SW 1271 (cell line): ENCODE results near the gene ZNF883.
"Not testable (repeated sequence)": the region's sequence is repeated elsewhere in the genome, so short reads cannot be mapped to it uniquely, and the experiment has no call there.

Experiments
- DNase-seq, 2 experiments: peaks; one replicate each; lab custom pipeline; 2025; lab: John Stamatoyannopoulos, UW

ZNF883 gene

DNA sequence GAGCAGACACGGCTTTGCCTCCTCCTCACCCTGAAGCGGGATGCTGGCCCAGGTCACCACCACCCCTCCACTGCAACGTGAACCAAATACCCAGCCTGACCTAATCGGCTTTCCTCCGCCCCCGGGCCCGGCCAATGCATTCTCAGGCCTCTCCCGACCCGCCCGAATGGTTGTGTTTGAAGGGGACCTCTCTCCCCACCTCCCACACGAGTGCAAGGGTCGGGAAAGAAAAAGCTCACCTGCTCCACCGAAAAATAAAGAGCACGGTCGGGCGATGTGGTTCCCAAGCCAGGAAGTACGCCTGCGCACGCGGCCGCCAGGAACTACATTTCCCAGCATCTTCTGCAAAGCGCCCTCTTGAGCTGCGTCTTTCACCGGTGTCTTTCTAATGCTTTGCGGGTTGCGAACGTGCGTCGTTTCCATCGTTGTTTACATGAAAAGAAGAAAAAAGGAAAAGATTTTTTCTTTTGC lies at the start of gene ZNF883:
Gene ZNF883 (minus strand): TSS at position 282 of the 471 bp plus-strand sequence.
- no peak for DNase-seq

GRCh38 chr9:113061072-113061850 lies 49.3 kb upstream of the ZNF883 start:
- DNase-seq: not testable (repeated sequence)

- DNase-seq: not testable (repeated sequence)
Observed at GRCh38 chr9:113059581-113060284, 47.7 kb upstream of the ZNF883 start.

DNA sequence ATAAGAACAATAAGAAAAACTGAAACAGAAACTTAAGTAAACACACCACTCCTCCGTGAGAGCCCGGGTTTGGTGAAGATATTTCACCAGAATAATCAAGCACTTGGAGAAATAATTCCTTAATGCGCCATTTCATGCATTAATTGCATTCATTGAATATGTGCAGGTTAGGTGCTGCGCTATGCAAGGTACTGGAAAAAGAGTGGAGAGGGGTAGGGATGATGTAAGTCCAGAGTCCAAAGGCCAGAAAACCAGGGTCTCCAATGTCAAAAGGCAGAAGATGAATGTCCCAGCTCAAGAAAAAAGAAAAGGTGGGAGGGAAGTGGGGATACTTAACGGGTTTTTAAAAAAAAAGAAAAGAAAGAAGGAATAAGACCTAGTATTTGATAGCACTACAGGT lies 45.2 kb upstream of the ZNF883 start:
- DNase-seq: no peak

DNA sequence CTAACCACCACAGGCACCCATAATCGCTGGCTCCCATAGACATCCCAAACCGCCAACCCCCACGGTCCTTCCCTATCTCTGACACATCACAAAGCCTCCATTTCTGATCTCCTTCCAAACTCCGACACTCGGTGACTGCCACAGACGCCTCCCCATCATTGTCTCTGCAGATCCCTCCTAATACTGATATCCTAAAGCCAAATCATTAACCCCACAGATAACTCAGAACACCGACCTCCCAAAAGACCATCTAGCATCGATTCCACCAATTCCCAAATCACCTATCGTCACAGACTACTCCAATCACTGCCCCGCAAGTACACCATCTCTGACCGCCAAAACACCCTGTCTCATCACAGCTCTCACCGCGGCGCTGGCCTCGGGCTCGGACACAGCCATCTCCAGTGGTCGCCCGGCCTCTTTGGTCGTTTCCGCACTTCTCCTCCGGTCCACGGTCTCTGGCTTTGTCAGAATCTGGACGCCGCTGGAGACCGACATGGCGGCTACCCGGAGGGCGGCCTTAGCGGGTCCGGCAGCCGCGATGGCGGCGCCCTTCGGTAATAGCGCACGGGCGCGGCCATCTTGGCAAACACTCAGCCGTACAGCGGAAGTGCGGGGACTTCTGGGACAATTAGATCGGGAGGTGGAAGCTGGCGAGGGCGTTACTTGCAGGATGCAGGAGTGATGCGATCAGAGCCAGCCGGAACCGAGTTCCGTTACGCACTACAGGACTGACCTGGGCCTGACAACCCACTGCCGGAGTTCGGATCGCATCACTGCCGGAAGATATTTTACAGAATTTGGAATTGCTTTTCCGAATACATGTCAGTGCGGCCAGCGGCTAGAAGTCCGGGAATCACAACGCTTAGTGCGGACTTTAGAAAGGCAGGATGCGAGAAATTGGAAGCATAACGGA lies 44.5 kb upstream of the ZNF883 start, which contains the start of gene ZFP37:
Gene ZFP37 (minus strand): TSS at position 534 of the 916 bp plus-strand sequence. CDS start 36 bp downstream, at position 498.
- no peak for DNase-seq

DNA sequence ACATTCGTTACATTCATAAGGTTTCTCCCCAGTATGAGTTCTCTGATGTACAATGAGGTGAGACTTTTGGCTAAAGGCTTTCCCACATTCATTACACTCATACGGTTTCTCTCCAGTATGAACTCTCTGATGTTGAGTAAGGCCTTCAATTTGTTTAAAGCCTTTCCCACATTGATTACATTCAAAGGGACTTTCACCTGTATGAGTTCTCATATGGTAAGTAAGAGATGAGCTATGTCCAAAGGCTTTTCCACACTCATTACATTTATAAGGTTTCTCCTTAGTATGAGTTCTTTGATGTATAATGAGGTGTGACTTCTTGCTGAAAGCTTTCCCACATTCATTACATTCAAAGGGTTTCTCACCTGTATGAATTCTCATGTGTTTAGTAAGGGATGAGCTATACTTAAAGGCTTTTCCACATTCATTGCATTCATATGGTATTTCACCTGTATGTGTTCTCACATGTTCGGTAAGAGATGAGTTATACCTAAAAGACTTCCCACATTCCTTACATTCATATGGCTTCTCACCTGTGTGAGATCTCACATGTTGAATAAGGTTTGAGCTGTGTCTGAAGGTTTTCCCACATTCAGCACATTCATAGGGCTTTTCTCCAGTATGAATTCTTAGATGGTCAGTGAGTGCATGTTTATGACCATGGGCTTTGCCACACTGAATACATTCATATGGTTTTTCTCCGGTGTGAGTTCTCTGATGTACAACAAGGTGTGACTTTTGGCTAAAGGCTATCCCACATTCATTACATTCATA lies 31.1 kb upstream of the ZNF883 start:
- DNase-seq: no peak

DNA sequence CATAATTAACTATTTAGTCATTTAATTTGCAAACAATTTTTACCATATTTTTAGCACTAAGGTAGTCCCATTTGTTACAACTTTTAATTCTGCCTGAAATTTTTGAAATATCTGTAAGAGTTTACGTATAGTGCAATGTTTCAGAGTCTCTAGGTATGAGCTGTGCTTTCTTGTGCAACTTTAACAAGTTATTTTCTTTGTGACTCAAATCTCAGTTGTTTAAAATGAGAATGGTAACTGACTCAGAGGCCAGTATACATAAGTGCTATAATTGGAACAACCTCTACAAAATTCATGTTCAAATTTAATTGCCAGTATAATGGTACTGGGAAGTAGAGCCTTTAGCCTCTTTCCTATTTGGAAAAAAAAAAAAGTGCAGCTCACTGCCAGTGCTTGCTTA lies 14.2 kb upstream of the ZNF883 start:
- no peak for DNase-seq

DNA sequence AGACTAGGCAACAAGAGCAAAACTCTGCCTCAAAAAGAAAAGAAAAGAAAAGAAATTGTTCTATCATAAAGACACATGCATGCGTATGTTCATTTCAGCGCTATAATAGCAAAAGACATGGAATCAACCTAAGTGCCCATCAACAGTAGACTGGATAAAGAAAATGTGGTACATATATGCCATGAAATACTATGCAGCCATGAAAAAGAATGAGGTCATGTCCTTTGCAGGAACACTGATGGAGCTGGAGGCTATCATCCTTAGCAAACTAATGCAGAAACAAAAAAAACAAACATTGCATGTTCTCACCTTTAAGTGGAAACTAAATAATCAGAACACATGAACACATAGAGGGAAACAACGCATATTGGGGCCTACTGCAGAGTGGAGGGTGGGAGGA lies 6.3 kb upstream of the ZNF883 start:
- no peak for DNase-seq

DNA sequence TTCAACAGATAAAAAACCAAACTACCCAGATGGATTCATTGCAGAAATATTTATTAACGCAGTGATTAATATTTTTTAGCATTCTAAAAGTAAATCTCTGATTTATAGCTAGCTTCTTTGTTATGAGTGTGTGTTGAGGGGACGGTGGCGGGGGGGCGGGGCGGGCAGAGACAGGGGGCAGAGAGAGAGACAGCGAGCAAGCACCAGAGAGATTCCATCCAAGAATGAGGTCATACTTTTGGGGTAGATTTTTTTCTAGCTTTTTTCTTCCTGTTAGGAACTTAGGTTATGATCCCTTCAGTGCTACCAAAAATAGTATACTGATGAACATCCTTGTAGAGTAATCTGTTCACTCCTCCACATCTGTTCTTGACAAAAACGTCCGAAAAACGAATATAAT lies 500 bp upstream of the ZNF883 start:
- no peak for DNase-seq

DNA sequence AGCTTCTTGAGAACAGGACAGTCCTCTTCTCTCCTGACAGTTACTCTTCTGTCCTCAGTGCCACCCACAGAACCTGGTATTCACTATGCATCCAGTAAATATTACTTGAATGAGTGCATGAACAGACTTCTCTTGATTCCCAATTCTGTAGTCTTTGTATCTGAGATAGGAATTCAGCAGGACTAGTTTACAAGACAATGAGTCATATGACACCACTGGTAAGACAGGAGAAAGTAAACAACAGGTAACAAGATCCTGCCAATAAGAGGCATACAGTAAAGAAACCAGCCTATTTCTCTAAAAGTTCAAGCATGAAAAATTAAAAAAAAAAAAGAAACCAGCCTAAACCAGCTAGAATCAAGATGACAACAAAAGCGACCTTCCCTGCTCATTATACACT lies 6.2 kb downstream of the ZNF883 start:
- no peak for DNase-seq

- DNase-seq: no peak
Observed at GRCh38 chr9:112997236-112997941, 14.6 kb downstream of the ZNF883 start.

- peak in 1 of 2 experiments; percentile 27 for DNase-seq
Observed at GRCh38 chr9:112971415-112971814, 40.6 kb downstream of the ZNF883 start.

DNA sequence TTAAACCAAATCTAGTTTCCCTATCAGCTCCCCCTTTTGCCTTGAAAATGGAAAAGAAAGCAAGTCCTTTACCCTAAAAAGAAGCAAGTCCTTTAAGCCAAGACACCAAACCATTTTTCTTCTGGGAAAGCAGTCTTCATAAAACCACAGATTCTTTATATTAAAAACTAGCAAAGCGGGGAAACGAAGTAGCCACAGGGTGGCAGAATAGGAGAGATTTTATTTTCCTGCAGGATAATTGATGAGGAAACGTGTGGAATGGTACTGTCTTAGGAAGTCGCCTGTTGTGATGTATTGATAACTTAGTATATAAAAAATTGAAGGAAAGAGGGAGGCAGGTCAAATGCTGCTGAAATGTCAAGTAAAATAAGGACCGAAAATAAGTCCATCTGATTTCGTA lies 41.1 kb downstream of the ZNF883 start:
- DNase-seq: peak in 1 of 2 experiments; percentile 21

DNA sequence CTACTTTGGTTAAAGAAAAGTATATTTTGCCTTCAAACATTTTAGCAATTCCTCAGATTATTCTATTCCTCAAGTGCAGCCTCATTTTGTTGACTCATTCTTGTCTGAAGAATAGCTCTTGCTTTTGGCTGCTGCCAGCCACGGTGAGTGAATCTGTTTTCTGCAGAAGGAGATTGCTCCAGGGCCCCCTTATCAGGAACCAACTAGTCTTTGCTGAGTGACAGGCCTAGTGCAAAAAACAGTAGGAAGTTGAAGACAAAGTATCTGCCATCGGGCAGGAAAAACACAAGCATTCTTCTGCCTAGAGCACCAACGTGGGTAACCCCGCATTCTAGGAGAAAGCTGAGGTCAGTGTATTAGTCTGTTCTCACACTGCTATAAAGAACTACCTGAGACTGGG lies 42.3 kb downstream of the ZNF883 start:
- no peak for DNase-seq

GRCh38 chr9:112955550-112955949 lies 56.4 kb downstream of the ZNF883 start:
- no peak for DNase-seq

DNA sequence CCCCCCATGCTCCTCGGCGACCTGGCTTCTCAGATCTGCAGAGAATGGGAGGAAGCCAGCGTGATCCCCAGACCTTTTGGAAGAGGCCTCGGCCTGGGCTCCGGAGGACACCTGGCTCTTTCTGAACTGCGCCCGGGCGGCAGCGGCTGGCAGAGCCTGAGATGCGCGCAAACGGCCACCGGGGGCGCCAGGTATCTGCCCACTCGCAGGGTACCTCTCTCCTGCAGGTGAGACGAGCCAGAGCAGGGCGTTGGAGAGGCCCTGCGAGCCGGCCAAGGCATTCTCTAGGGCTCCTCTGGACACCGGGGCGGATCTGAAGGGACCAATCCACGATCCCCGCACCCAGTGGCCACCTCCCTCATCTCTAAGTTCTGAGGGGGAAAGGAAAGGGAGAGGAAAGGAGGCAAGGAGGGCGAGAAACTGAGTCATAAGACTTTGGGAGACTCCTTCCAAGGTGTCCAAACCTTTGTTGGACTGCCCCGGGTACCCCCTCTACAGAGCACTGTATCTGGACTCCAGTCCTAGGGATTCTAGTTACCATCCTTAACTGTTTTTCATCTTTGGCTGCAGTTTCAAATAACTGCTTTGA lies 66.3 kb downstream of the ZNF883 start:
- no peak for DNase-seq

DNA sequence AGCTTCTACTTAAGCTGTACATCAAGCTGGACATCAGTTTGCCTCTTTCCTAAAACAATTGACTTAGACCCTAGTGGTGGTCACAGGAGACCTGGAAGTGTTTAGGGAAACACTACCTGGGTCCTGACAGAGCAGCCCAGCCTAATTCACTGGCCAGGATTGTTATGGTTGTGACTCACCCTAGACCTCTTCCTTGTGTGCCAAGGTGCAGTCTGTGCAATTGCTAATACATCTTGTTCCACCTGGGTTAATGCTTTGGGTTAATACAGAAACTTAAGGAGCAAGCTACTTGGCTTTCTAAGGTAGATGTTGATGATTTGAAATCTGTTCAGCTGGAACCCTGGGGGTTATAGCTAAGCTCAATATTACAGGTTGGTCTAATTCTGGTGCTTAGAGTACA lies 72.6 kb downstream of the ZNF883 start:
- no peak for DNase-seq

DNA sequence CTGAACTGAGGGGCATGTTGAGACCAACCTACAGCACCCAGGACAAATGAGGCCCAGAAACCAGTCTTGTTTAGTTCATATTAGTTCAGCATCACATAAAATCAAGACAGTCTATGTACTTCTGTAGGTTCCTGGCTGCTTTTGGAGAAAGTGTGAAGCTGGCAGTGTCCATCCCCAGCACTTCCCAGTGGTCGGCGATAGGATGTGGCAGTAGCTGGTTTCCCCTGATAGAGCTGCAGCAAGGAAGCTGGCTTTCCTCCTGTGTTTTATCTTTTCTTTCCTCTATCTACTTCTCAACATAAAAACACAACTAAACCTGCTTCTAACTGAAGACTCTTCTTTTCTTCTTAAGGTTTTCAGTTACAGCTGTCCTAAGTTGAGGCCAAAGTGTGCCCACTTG lies 78.3 kb downstream of the ZNF883 start:
- DNase-seq: no peak

DNA sequence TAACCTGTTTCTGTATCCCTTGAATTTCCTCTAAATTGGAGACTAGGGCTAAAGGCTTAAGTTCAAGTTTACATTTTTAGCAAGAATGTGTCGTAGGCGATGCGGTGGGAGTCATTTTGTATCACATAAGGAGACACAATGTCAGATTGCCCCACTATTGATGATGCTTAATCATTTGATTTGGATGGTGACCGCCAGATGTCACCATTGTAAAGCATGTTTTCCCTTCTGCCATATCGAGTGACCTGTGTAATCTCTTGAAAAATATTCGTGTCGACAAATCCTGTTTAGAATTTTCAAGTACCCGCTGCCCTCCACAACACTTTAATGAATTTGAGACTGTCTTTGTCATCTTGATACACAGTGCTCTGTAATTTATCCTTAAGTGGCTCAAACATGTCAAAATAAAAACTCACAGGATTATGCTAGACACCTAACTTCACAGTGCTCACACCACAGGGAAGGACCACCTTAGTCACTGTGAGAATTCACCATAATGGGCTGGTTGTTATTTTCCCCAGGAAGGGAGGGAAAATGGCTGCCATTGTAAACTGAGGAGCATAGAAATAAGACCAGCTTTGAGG lies 86.8 kb downstream of the ZNF883 start:
- DNase-seq: no peak

- peak in 1 of 2 experiments; percentile 35 for DNase-seq
Observed at GRCh38 chr9:112921549-112921948, 90.4 kb downstream of the ZNF883 start.
